Forelimb muscle (tissue), 1 donor: ENCODE data around the gene UTS2R. TPM values are rescaled to one million over a fixed set of nuclear protein-coding genes. Genes with fewer than 3 reads are reported as not detected.

ENCODE experiments used
- polyA plus RNA-seq: library from polyadenylated mRNA; unstranded; fragments of 120-200 nt; gene quantifications from one replicate; pipeline ENCODE4 v1.2.1, GENCODE V29; 2013; ENCODE audit not compliant: insufficient read length

UTS2R gene
- polyA plus RNA-seq, 1 donor, result 5.8 TPM

Other genes starting within 250 kb of the UTS2R start
- 31.7 TPM for gene CCDC57, start 158.9 kb upstream of the UTS2R start, polyA plus RNA-seq
- gene SLC16A3, start 142.7 kb upstream of the UTS2R start, polyA plus RNA-seq, result 29.7 TPM
- gene CSNK1D, start 98.1 kb upstream of the UTS2R start, polyA plus RNA-seq, result 63.5 TPM
- 0.43 TPM for gene CD7, start 54.2 kb upstream of the UTS2R start, polyA plus RNA-seq
- 3.3 TPM for gene SECTM1, start 38.0 kb upstream of the UTS2R start, polyA plus RNA-seq
- not detected for gene TEX19, start 12.5 kb upstream of the UTS2R start, polyA plus RNA-seq
- gene HEXD, start 46.6 kb downstream of the UTS2R start, polyA plus RNA-seq, result 19.6 TPM
- gene OGFOD3, start 46.8 kb downstream of the UTS2R start, polyA plus RNA-seq, result 17.9 TPM
- 25.2 TPM for gene CYBC1, start 79.0 kb downstream of the UTS2R start, polyA plus RNA-seq
- gene NARF, start 87.0 kb downstream of the UTS2R start, polyA plus RNA-seq, result 60.0 TPM
- 37.9 TPM for gene FOXK2, start 148.0 kb downstream of the UTS2R start, polyA plus RNA-seq